ENCODE results near the gene KLHDC8B. TPM values are rescaled to one million over a fixed set of nuclear protein-coding genes. Genes with fewer than 3 reads are reported as not detected.
"Not testable (repeated sequence)": the region's sequence is repeated elsewhere in the genome, so short reads cannot be mapped to it uniquely, and the experiment has no call there.

KLHDC8B gene
- total and polyA plus RNA-seq, 3 donors from 2014 or later: 55.8 to 78.2 (median 56.6) TPM

DNA sequence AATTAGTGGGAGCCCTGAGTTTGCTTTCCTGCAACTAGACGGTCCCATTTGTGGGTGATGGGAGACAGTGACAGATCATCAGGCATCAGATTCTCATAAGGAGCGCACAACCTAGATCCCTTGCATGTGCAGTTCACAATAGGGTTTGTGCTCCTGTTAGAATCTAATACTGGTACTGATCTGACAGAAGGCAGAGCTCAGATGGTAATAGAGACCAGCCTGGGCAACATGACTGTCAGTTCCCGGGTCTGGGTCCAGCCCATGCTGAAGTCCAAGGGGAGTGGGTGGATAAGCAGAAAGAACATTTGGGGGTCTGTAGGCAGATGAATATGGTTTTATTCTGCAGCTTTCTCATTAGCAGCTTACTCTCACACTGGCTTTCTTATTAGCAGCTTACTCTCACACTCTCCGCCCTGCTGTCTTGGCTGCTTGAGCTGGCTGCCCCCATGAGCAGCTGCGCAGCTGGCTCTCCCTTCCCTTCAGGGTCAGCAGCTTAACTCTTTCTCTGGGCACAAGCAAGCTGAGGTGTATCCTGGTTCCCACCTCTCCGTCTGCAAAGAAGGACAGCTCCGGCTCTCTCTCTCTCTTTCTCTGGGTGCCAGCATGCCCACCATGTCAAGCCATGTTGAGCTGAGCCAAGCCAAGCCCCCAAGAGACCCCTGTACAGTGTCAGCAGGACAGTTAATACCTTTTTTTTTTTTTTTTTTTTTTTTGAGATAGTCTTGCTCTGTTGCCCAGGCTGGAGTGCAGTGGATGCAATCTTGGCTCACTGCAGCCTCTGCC lies 46.5 kb downstream of the KLHDC8B start:
- 36 to 70% methylated on average over 7 of the region's 7 CpGs for WGBS, 2 donors
- TF ChIP-seq, protein P1, sequence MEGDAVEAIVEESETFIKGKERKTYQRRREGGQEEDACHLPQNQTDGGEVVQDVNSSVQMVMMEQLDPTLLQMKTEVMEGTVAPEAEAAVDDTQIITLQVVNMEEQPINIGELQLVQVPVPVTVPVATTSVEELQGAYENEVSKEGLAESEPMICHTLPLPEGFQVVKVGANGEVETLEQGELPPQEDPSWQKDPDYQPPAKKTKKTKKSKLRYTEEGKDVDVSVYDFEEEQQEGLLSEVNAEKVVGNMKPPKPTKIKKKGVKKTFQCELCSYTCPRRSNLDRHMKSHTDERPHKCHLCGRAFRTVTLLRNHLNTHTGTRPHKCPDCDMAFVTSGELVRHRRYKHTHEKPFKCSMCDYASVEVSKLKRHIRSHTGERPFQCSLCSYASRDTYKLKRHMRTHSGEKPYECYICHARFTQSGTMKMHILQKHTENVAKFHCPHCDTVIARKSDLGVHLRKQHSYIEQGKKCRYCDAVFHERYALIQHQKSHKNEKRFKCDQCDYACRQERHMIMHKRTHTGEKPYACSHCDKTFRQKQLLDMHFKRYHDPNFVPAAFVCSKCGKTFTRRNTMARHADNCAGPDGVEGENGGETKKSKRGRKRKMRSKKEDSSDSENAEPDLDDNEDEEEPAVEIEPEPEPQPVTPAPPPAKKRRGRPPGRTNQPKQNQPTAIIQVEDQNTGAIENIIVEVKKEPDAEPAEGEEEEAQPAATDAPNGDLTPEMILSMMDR (IDR thresholded peaks at IDR 0.05): no peak
- no peak overlapping the region for H3K4me3 ChIP-seq
- H3K27ac ChIP-seq: peak overlapping the region in 1 of 2 donors; percentile 44
- H3K27me3 ChIP-seq: no peaks in the 10 kb centered on the region
- H3K9me3 ChIP-seq: no peaks in the 10 kb centered on the region
- peak; percentile 63 for DNase-seq
- H3K36me3 ChIP-seq (ENCODE audit: low read depth, missing control alignments): no peaks in the 10 kb centered on the region
- intact Hi-C loops (cut with DNase I; ENCODE audit: low total_unique reads): no loop called here
- H3K4me1 ChIP-seq: peaks cover 26% of the 10 kb centered on the region

DNA sequence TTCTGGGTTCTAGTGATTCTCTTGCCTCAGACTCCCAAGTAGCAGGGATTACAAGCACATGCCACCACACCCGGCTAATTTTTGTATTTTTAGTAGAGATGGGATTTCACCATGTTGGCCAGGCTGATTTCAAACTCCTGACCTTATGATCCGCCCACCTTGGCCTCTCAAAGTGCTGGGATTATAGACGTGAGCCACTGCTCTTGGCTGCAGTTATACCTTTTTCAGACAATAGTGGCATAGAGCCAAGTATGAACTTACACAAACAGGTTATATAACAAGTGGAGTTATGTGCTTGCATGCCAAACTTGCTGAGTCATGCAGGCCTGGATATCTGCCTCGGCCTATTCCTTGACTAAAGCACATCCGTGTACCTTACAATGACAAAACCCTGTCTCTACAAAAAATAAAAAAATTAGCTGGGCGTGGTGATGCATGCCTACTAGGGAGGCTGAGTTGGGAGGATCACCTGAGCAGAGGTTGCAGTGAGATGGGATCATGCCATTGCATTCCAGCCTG lies 47.1 kb downstream of the KLHDC8B start:
- H3K4me1 ChIP-seq: peaks cover 26% of the 10 kb centered on the region
- WGBS, 2 donors: 30 to 50% methylated on average over 6 of the region's 6 CpGs
- intact Hi-C loops (cut with DNase I; ENCODE audit: low total_unique reads): not testable (repeated sequence)

DNA sequence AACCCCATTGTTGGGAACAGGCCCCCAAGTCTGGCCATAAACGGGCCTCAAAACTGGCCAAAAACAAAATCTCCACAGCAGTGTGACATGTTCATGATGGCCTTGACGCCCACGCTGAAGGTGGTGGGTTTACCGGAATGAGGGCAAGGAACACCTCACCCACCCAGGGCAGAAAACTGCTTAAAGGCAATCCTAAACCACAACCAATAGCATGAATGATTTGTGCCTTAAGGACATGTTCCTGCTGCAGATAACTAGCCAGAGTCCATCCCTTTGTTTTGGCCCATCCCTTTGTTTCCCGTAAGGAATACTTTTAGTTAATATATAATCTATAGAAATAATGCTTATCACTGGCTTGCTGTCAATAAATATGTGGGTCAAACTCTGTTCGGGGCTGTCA lies 47.7 kb downstream of the KLHDC8B start:
- H3K27me3 ChIP-seq: no peaks in the 10 kb centered on the region
- peaks cover 26% of the 10 kb centered on the region for H3K4me1 ChIP-seq
- TF ChIP-seq POLR2A (IDR thresholded peaks at IDR 0.05): no peak
- TF ChIP-seq, protein P1 (IDR thresholded peaks at IDR 0.05): no peak
- H3K9me3 ChIP-seq: no peaks in the 10 kb centered on the region
- H3K4me3 ChIP-seq: no peak overlapping the region
- H3K27ac ChIP-seq: peak overlapping the region in 1 of 2 donors; percentile 44
- 87 to 90% methylated on average over 3 to 6 of the region's 6 CpGs for WGBS, 2 donors
- intact Hi-C loops (cut with DNase I; ENCODE audit: low total_unique reads): no loop called here
- H3K36me3 ChIP-seq (ENCODE audit: low read depth, missing control alignments): no peaks in the 10 kb centered on the region
- no peak for DNase-seq

More for the DNA sequence above, 47.1 kb downstream of the KLHDC8B start:
- H3K27me3 ChIP-seq; H3K9me3 ChIP-seq; H3K4me3 ChIP-seq; H3K36me3 ChIP-seq (ENCODE audit: low read depth, missing control alignments): not testable (repeated sequence)
- peak; percentile 69 for DNase-seq
- H3K27ac ChIP-seq: peak overlapping the region in 1 of 2 donors; percentile 44

DNA sequence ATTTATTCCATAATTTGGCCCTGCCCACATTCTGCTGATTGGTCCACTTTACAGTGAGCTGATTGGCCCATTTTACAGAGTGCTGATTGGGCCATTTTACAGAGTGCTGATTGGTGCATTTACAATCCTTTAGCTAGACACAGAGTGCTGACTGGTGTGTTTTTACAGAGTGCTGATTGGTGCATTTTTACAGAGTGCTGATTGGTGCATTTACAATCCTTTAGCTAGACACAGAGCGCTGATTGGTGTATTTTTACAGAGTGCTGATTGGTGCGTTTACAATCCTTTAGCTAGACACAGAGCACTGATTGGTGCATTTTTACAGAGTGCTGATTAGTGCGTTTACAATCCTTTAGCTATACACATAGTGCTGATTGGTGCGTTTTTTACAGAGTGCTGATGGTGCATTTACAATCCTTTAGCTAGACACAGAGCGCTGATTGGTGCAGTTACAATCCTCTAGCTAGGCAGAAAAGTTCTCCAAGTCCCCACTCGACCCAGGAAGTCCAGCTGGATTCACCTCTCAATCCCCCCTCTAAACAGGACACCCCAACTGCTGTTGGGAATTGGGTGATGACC lies 49.7 kb downstream of the KLHDC8B start:
- H3K4me3 ChIP-seq; H3K27ac ChIP-seq; DNase-seq; intact Hi-C loops (cut with DNase I; ENCODE audit: low total_unique reads); H3K36me3 ChIP-seq (ENCODE audit: low read depth, missing control alignments); H3K27me3 ChIP-seq; H3K9me3 ChIP-seq: not testable (repeated sequence)
- peaks cover 13% of the 10 kb centered on the region for H3K4me1 ChIP-seq
- WGBS, 2 donors: 90 to 94% methylated on average over 6 of the region's 6 CpGs

DNA sequence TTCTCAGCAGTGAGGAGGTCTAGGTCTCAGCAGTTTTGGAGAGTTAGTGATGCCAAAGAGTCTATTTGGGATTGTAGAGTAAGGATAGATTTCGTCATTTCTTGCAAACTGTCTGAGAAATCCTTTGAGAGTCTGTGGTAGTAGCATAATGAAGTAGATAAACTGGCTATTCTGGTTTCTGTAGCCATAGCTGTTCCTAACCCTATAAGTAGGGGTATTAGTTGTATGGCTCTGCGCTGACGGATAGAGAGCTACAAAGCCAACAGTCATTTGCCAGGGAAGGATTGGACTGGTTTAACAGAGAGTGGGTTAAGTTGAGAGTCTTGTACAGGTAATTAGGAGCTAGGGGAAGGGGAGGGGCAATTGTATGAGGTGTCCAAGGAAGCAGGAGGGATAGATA lies 50.6 kb downstream of the KLHDC8B start:
- intact Hi-C loops (cut with DNase I; ENCODE audit: low total_unique reads): no loop called here
- TF ChIP-seq POLR2A (IDR thresholded peaks at IDR 0.05): no peak
- TF ChIP-seq, protein P1 (IDR thresholded peaks at IDR 0.05): no peak
- Histone ChIP-seq H3K27me3 (no peaks in the 10 kb centered on the region), H3K36me3 (ENCODE audit: low read depth, missing control alignments) (no peaks in the 10 kb centered on the region), H3K4me3 (no peak overlapping the region), H3K27ac (no peak overlapping the region), H3K9me3 (no peaks in the 10 kb centered on the region), H3K4me1 (peaks cover 10% of the 10 kb centered on the region)
- 94 to 96% methylated on average over 3 of the region's 3 CpGs for WGBS, 2 donors
- DNase-seq: no peak

Other genes with a start within 250 kb of the KLHDC8B start
- gene P4HTM, start 181.4 kb upstream of the KLHDC8B start, total RNA-seq: 100 to 1,000 TPM; 107 to 122 TPM
- 52.3 TPM for gene P4HTM, start 181.4 kb upstream of the KLHDC8B start, polyA plus RNA-seq (ENCODE audit: insufficient read depth, low read depth, low replicate concordance)
- 100 to 1,000 TPM; 171 to 172 TPM for gene WDR6, start 164.2 kb upstream of the KLHDC8B start, total RNA-seq
- gene WDR6, start 164.2 kb upstream of the KLHDC8B start, polyA plus RNA-seq (ENCODE audit: insufficient read depth, low read depth, low replicate concordance): 92.0 TPM
- gene DALRD3, start 153.0 kb upstream of the KLHDC8B start, total RNA-seq: 100 to 1,000 TPM in 1 of 2 donors, 10 to 100 TPM in 1; 92.0 to 106 TPM
- 121 TPM for gene DALRD3, start 153.0 kb upstream of the KLHDC8B start, polyA plus RNA-seq (ENCODE audit: insufficient read depth, low read depth, low replicate concordance)
- gene NDUFAF3, start 149.5 kb upstream of the KLHDC8B start, total RNA-seq: 100 to 1,000 TPM; 324 to 416 TPM
- gene NDUFAF3, start 149.5 kb upstream of the KLHDC8B start, polyA plus RNA-seq (ENCODE audit: insufficient read depth, low read depth, low replicate concordance): 544 TPM
- gene IMPDH2, start 142.2 kb upstream of the KLHDC8B start, total RNA-seq: 10 to 100 TPM; 93.0 to 98.5 TPM
- 95.0 TPM for gene IMPDH2, start 142.2 kb upstream of the KLHDC8B start, polyA plus RNA-seq (ENCODE audit: insufficient read depth, low read depth, low replicate concordance)
- gene QRICH1, start 77.5 kb upstream of the KLHDC8B start, total RNA-seq: 100 to 1,000 TPM; 280 to 287 TPM
- 126 TPM for gene QRICH1, start 77.5 kb upstream of the KLHDC8B start, polyA plus RNA-seq (ENCODE audit: insufficient read depth, low read depth, low replicate concordance)
- 100 to 1,000 TPM; 198 to 246 TPM for gene QARS1, start 66.8 kb upstream of the KLHDC8B start, total RNA-seq
- 175 TPM for gene QARS1, start 66.8 kb upstream of the KLHDC8B start, polyA plus RNA-seq (ENCODE audit: insufficient read depth, low read depth, low replicate concordance)
- 100 to 1,000 TPM in 1 of 2 donors, 10 to 100 TPM in 1; 82.7 to 102 TPM for gene USP19, start 50.8 kb upstream of the KLHDC8B start, total RNA-seq
- 77.2 TPM for gene USP19, start 50.8 kb upstream of the KLHDC8B start, polyA plus RNA-seq (ENCODE audit: insufficient read depth, low read depth, low replicate concordance)
- 100 to 1,000 TPM; 336 to 503 TPM for gene LAMB2, start 38.5 kb upstream of the KLHDC8B start, total RNA-seq
- 276 TPM for gene LAMB2, start 38.5 kb upstream of the KLHDC8B start, polyA plus RNA-seq (ENCODE audit: insufficient read depth, low read depth, low replicate concordance)
- 10 to 100 TPM; 34.3 to 55.0 TPM for gene CCDC71, start 5.3 kb upstream of the KLHDC8B start, total RNA-seq
- gene CCDC71, start 5.3 kb upstream of the KLHDC8B start, polyA plus RNA-seq (ENCODE audit: insufficient read depth, low read depth, low replicate concordance): 27.6 TPM
- gene C3orf62, start 105.6 kb downstream of the KLHDC8B start, total RNA-seq: 10 to 100 TPM; 14.1 to 25.9 TPM
- 48.6 TPM for gene C3orf62, start 105.6 kb downstream of the KLHDC8B start, polyA plus RNA-seq (ENCODE audit: insufficient read depth, low read depth, low replicate concordance)
- gene USP4, start 168.5 kb downstream of the KLHDC8B start, total RNA-seq: 10 to 100 TPM; 48.0 to 72.0 TPM
- gene USP4, start 168.5 kb downstream of the KLHDC8B start, polyA plus RNA-seq (ENCODE audit: insufficient read depth, low read depth, low replicate concordance): 95.1 TPM
- gene GPX1, start 186.8 kb downstream of the KLHDC8B start, total RNA-seq: 100 to 1,000 TPM; 123 to 207 TPM
- gene GPX1, start 186.8 kb downstream of the KLHDC8B start, polyA plus RNA-seq (ENCODE audit: insufficient read depth, low read depth, low replicate concordance): 129 TPM
- 100 to 1,000 TPM; 207 to 252 TPM for gene RHOA, start 240.4 kb downstream of the KLHDC8B start, total RNA-seq
- 331 TPM for gene RHOA, start 240.4 kb downstream of the KLHDC8B start, polyA plus RNA-seq (ENCODE audit: insufficient read depth, low read depth, low replicate concordance)
- gene TCTA, start 240.8 kb downstream of the KLHDC8B start, total RNA-seq: 10 to 100 TPM; 31.6 to 36.1 TPM
- 33.6 TPM for gene TCTA, start 240.8 kb downstream of the KLHDC8B start, polyA plus RNA-seq (ENCODE audit: insufficient read depth, low read depth, low replicate concordance)

Measured in testis (tissue), 3 donors.